CD1c-positive myeloid dendritic cell (primary cell): ENCODE measurements around the gene CXCR3.
"Not testable (repeated sequence)": the region's sequence is repeated elsewhere in the genome, so short reads cannot be mapped to it uniquely, and the experiment has no call there.

Source experiments
- DNase-seq: peaks from one replicate; pipeline ENCODE4 v3.0.0-alpha.2; 2016; ENCODE audit errors: extremely low spot score

CXCR3 gene

GRCh38 chrX:71618303-71618721 lies at the start of gene CXCR3:
Gene CXCR3, minus strand, starts transcription at chrX:71618511. Its CDS starts 62 bp downstream, at chrX:71618449.
- DNase-seq: peak; percentile 47

GRCh38 chrX:71667328-71668247 lies 49.3 kb upstream of the CXCR3 start, which contains the start of gene LOC101059915:
Gene LOC101059915, plus strand, starts transcription at chrX:71667546.
- no peak for DNase-seq

GRCh38 chrX:71666240-71667223 lies 48.2 kb upstream of the CXCR3 start:
- no peak for DNase-seq

GRCh38 chrX:71665747-71666146 lies 47.4 kb upstream of the CXCR3 start:
- DNase-seq: no peak

- no peak for DNase-seq
Observed at GRCh38 chrX:71664889-71665491, 46.7 kb upstream of the CXCR3 start.

- not testable (repeated sequence) for DNase-seq
Observed at GRCh38 chrX:71664202-71664601, 45.9 kb upstream of the CXCR3 start.

- DNase-seq: not testable (repeated sequence)
Observed at GRCh38 chrX:71663238-71663637, 44.9 kb upstream of the CXCR3 start.

- not testable (repeated sequence) for DNase-seq
Observed at GRCh38 chrX:71662654-71663053, 44.3 kb upstream of the CXCR3 start.

- DNase-seq: no peak
Observed at GRCh38 chrX:71661919-71662318, 43.6 kb upstream of the CXCR3 start.

GRCh38 chrX:71660562-71661416 lies 42.5 kb upstream of the CXCR3 start:
- no peak for DNase-seq

- no peak for DNase-seq
Observed at GRCh38 chrX:71659959-71660358, 41.6 kb upstream of the CXCR3 start.

- no peak for DNase-seq
Observed at GRCh38 chrX:71659342-71659741, 41.0 kb upstream of the CXCR3 start.

- no peak for DNase-seq
Observed at GRCh38 chrX:71657267-71657666, 39.0 kb upstream of the CXCR3 start.

- no peak for DNase-seq
Observed at GRCh38 chrX:71653344-71653743, 35.0 kb upstream of the CXCR3 start.

- DNase-seq: peak; percentile 45
Observed at GRCh38 chrX:71652405-71652804, 34.1 kb upstream of the CXCR3 start.

- no peak for DNase-seq
Observed at GRCh38 chrX:71650333-71650969, 32.1 kb upstream of the CXCR3 start.

GRCh38 chrX:71644406-71644805 lies 26.1 kb upstream of the CXCR3 start:
- DNase-seq: not testable (repeated sequence)

- no peak for DNase-seq
Observed at GRCh38 chrX:71640002-71640401, 21.7 kb upstream of the CXCR3 start.

- no peak for DNase-seq
Observed at GRCh38 chrX:71638409-71638808, 20.1 kb upstream of the CXCR3 start.

GRCh38 chrX:71637848-71638247 lies 19.5 kb upstream of the CXCR3 start:
- DNase-seq: no peak
